SU-DHL-6 (cell line): Measurements from ENCODE around the gene FLRT2.

Source experiments
- H2AFZ ChIP-seq: fragments of 200-600 bp; sonication (generic); 2 replicates; pipeline ENCODE4 v1.6.1; 2014; ENCODE audit warnings: low read depth, mild to moderate bottlenecking, moderate library complexity, mixed read lengths, antibody characterized with exemption, low read length; ENCODE audit not compliant: severe bottlenecking
- H3F3A ChIP-seq: fragments of 200-600 bp; shearing (Covaris generic); 2 replicates; pipeline ENCODE4 v1.6.0; 2016; ENCODE audit warnings: antibody characterized with exemption, mild to moderate bottlenecking; ENCODE audit not compliant: insufficient read depth
- H3K27ac ChIP-seq: fragments of 200-600 bp; sonication (generic); 2 replicates; pipeline ENCODE4 v1.5.1; 2016; ENCODE audit warnings: low read depth, mild to moderate bottlenecking, low read length, moderate library complexity, mixed read lengths
- H3K27me3 ChIP-seq: fragments of 200-600 bp; sonication (generic), shearing (Covaris generic); 2 replicates; pipeline ENCODE4 v1.6.0; 2014; ENCODE audit warnings: mild to moderate bottlenecking, low read length
- H3K36me3 ChIP-seq: fragments of 200-600 bp; sonication (generic); 2 replicates; pipeline ENCODE4 v1.6.1; 2014; ENCODE audit warnings: mild to moderate bottlenecking, low read length, mixed read lengths
- H3K4me2 ChIP-seq: fragments of 300-600, 200-600 bp; shearing (Covaris generic), sonication (generic); 2 replicates; pipeline ENCODE4 v1.6.0; 2014; ENCODE audit warnings: low read length, low read depth, mild to moderate bottlenecking; ENCODE audit not compliant: poor library complexity, severe bottlenecking
- H3K4me3 ChIP-seq: fragments of 200-600 bp; sonication (generic); 2 replicates; pipeline ENCODE4 v1.5.1; 2014; ENCODE audit warnings: antibody characterized with exemption, low read length, mild to moderate bottlenecking, mixed read lengths; ENCODE audit not compliant: insufficient read depth, poor library complexity, severe bottlenecking
- H3K79me2 ChIP-seq: fragments of 200-600 bp; sonication (generic); 2 replicates; pipeline ENCODE4 v1.6.1; 2014; ENCODE audit warnings: mild to moderate bottlenecking, low read length, moderate library complexity; ENCODE audit not compliant: insufficient read depth
- H3K9ac ChIP-seq: fragments of 200-600 bp; sonication (generic); 2 replicates; pipeline ENCODE4 v1.7.0; 2014; ENCODE audit warnings: mild to moderate bottlenecking, low read length
- H3K9me2 ChIP-seq: fragments of 200-600 bp; sonication (generic); replicated peaks from 2 replicates; pipeline ENCODE4 v1.6.1; 2014; ENCODE audit warnings: low read length; ENCODE audit not compliant: insufficient read depth
- H3K9me3 ChIP-seq: fragments of 200-600 bp; sonication (generic); 2 replicates; pipeline ENCODE4 v1.6.1; 2014; ENCODE audit warnings: low read length, mixed read lengths; ENCODE audit not compliant: insufficient read depth
- H4K20me1 ChIP-seq: fragments of 200-600 bp; sonication (generic); 2 replicates; pipeline ENCODE4 v1.6.1; 2014; ENCODE audit warnings: low read depth, mild to moderate bottlenecking, antibody characterized with exemption, low read length, moderate library complexity, mixed read lengths
- CTCF ChIP-seq: fragments of 200-600 bp; sonication (generic); IDR thresholded peaks from one replicate; pipeline ENCODE4 v1.5.1; 2017; ENCODE audit warnings: antibody characterized with exemption, mild to moderate bottlenecking, low read length, moderate library complexity; ENCODE audit not compliant: insufficient read depth, poor library complexity, severe bottlenecking
- EZH2phosphoT487 ChIP-seq: fragments of 200-600 bp; sonication (generic), shearing (Covaris generic); conservative IDR thresholded peaks from 2 replicates; pipeline ENCODE4 v1.6.1; 2018; ENCODE audit warnings: mild to moderate bottlenecking, antibody characterized with exemption, low read length, moderate library complexity, mixed read lengths

FLRT2 gene

GRCh38 chr14:85483037-85483436 is 46.9 kb upstream of the FLRT2 start:
- Histone ChIP-seq H3K4me3 (no peak overlapping the region), H3K9me3 (no peaks in the 10 kb centered on the region; the same call in 1 of the 2 replicates), H3K36me3 (no peaks in the 10 kb centered on the region), H3K27ac (no peak overlapping the region), H3K9me2 (no peaks in the 10 kb centered on the region), H3F3A (no peaks in the 10 kb centered on the region), H3K27me3 (no peaks in the 10 kb centered on the region), H3K4me2 (no peak overlapping the region), H3K79me2 (no peaks in the 10 kb centered on the region), H4K20me1 (no peaks in the 10 kb centered on the region), H3K9ac (no peak overlapping the region), H2AFZ (no peak overlapping the region)
- no peak for TF ChIP-seq EZH2phosphoT487
- TF ChIP-seq CTCF = no peak

- H3K36me3 ChIP-seq = no peaks in the 10 kb centered on the region
- H4K20me1 ChIP-seq = no peaks in the 10 kb centered on the region
- H3K9ac ChIP-seq = no peak overlapping the region
- TF ChIP-seq CTCF (no peak), EZH2phosphoT487 (no peak)
- no peaks in the 10 kb centered on the region for H3K79me2 ChIP-seq
- no peak overlapping the region for H3K4me2 ChIP-seq
- no peak overlapping the region for H3K4me3 ChIP-seq
- no peaks in the 10 kb centered on the region for H3K27me3 ChIP-seq
- H3K9me2 ChIP-seq = no peaks in the 10 kb centered on the region
- no peaks in the 10 kb centered on the region for H3F3A ChIP-seq
- H3K27ac ChIP-seq = no peak overlapping the region
- H3K9me3 ChIP-seq = no peaks in the 10 kb centered on the region; the same call in 1 of the 2 replicates
- H2AFZ ChIP-seq = no peak overlapping the region
Observed at GRCh38 chr14:85483652-85484051, 46.3 kb upstream of the FLRT2 start.

GRCh38 chr14:85487215-85487614 is 42.7 kb upstream of the FLRT2 start:
- Histone ChIP-seq H3K9me3 (no peaks in the 10 kb centered on the region; the same call in 1 of the 2 replicates), H3K79me2 (no peaks in the 10 kb centered on the region), H3K27ac (no peak overlapping the region), H3K27me3 (no peaks in the 10 kb centered on the region), H4K20me1 (no peaks in the 10 kb centered on the region), H3K36me3 (no peaks in the 10 kb centered on the region), H3K9me2 (no peaks in the 10 kb centered on the region), H3K4me3 (no peak overlapping the region), H3F3A (no peaks in the 10 kb centered on the region), H2AFZ (no peak overlapping the region), H3K4me2 (no peak overlapping the region), H3K9ac (no peak overlapping the region)
- TF ChIP-seq CTCF (no peak), EZH2phosphoT487 (no peak)

- H3K27ac ChIP-seq = no peak overlapping the region
- no peaks in the 10 kb centered on the region for H4K20me1 ChIP-seq
- TF ChIP-seq EZH2phosphoT487 (no peak), CTCF (no peak)
- H3K36me3 ChIP-seq = no peaks in the 10 kb centered on the region
- H3K9ac ChIP-seq = no peak overlapping the region
- no peak overlapping the region for H3K4me2 ChIP-seq
- no peak overlapping the region for H2AFZ ChIP-seq
- no peaks in the 10 kb centered on the region for H3F3A ChIP-seq
- no peaks in the 10 kb centered on the region for H3K9me3 ChIP-seq
- H3K27me3 ChIP-seq = no peaks in the 10 kb centered on the region
- H3K4me3 ChIP-seq = no peak overlapping the region
- no peaks in the 10 kb centered on the region for H3K9me2 ChIP-seq
- H3K79me2 ChIP-seq = no peaks in the 10 kb centered on the region
Observed at GRCh38 chr14:85501751-85502150, 28.2 kb upstream of the FLRT2 start.
